ENCODE data around the gene GTF2H1. TPM values are rescaled to one million over a fixed set of nuclear protein-coding genes. Genes with fewer than 3 reads are reported as not detected.

The GTF2H1 gene
- total RNA-seq, 2 experiments from 2014 or later = 15.1 to 17.7 TPM

- Histone ChIP-seq H3K4me1 (ENCODE audit: insufficient read depth, low read length) (no peaks in the 10 kb centered on the region), H3K9me3 (ENCODE audit: control insufficient read depth in 1 of 2, insufficient read depth in 1 of 2, low read length in 2 of 2) (peaks cover 0 to 5% of the 10 kb centered on the region in 2 experiments), H3K27ac (ENCODE audit: low read depth in 1 of 2, low read length in 2 of 2) (no peak overlapping the region), H3K27me3 (ENCODE audit: control insufficient read depth in 1 of 2, insufficient read depth in 2 of 2, low read length in 2 of 2) (no peaks in the 10 kb centered on the region), H3K4me3 (ENCODE audit: low read length) (no peak overlapping the region), H3K36me3 (ENCODE audit: insufficient read depth, low read length) (no peaks in the 10 kb centered on the region)
- DNase-seq = no peak
- ChIA-PET POLR2A (no interaction called here), CTCF (no interaction called here)
- TF ChIP-seq CTCF (IDR thresholded peaks at IDR 0.05) = no peak
- Mint-ChIP-seq H3K4me1 (ENCODE audit: low read depth) (peaks cover 17% of the 10 kb centered on the region), H3K36me3 (ENCODE audit: low read depth) (no peaks in the 10 kb centered on the region), H3K9me3 (no peaks in the 10 kb centered on the region), H3K27ac (no peak overlapping the region), H3K27me3 (no peaks in the 10 kb centered on the region), H3K4me3 (no peak overlapping the region)
- no peak for ATAC-seq (ENCODE audit: poor library complexity)
- intact Hi-C loops (cut with DNase I, micrococcal nuclease) = no loop called here
These were observed 94.1 kb downstream of the GTF2H1 start for GRCh38 chr11:18416459-18416858.

Small RNA genes within 50 kb of the gene (microRNA-seq; reads per million reads assigned to microRNA genes)
- not detected for gene MIR3159 (ENCODE audit: borderline microRNAs expressed, borderline replicate concordance)

Other genes with a start within 250 kb of the GTF2H1 start
- 10 to 100 TPM; 21.3 to 24.5 TPM for gene SAAL1, start 216.5 kb upstream of the GTF2H1 start, total RNA-seq
- gene MRGPRX3, start 190.0 kb upstream of the GTF2H1 start, total RNA-seq = not detected
- not detected for gene MRGPRX4, start 149.7 kb upstream of the GTF2H1 start, total RNA-seq
- not detected for gene SAA4, start 85.8 kb upstream of the GTF2H1 start, total RNA-seq
- under 1 TPM in 1 of 2 experiments, not detected in 1; 0.25 TPM for gene SAA2, start 73.9 kb upstream of the GTF2H1 start, total RNA-seq
- not detected for gene SAA1, start 56.3 kb upstream of the GTF2H1 start, total RNA-seq
- gene HPS5, start 427 bp upstream of the GTF2H1 start, total RNA-seq = 1 to 10 TPM; 8.8 to 9.3 TPM
- gene LDHA, start 72.0 kb downstream of the GTF2H1 start, total RNA-seq = 100 to 1,000 TPM; 317 to 324 TPM
- gene LDHC, start 89.8 kb downstream of the GTF2H1 start, total RNA-seq = not detected
- not detected for gene LDHAL6A, start 133.3 kb downstream of the GTF2H1 start, total RNA-seq
- gene TSG101, start 204.4 kb downstream of the GTF2H1 start, total RNA-seq = 10 to 100 TPM; 23.5 to 30.1 TPM

Data from CD4-positive, alpha-beta T cell (primary cell).